Osteoblast (primary cell): ENCODE data around the gene AOAH. TPM values are rescaled to one million over a fixed set of nuclear protein-coding genes. Genes with fewer than 3 reads are reported as not detected.
A peak's percentile ranks its signal among the peaks of the same experiment; 100 is the strongest.

ENCODE experiments used
- DNase-seq: peaks from one replicate; pipeline ENCODE4 v3.0.0; 2011; ENCODE audit warnings: low spot score, mixed read lengths; ENCODE audit not compliant: insufficient read length; ENCODE audit errors: missing footprints
- H2AFZ ChIP-seq: 2 replicates; pipeline ENCODE4 v1.6.0; 2011; ENCODE audit warnings: mild to moderate bottlenecking, low read length
- H3K27ac ChIP-seq: 2 replicates; pipeline ENCODE4 v1.5.1; 2011; ENCODE audit warnings: mild to moderate bottlenecking, low read depth, low read length, moderate library complexity
- H3K27me3 ChIP-seq: 2 replicates; pipeline ENCODE4 v1.6.0; 2012; ENCODE audit warnings: mild to moderate bottlenecking, control low read depth, inconsistent platforms, low read length, moderate library complexity; ENCODE audit not compliant: insufficient read depth
- H3K36me3 ChIP-seq: 2 replicates; pipeline ENCODE4 v1.5.1; 2011; ENCODE audit warnings: mild to moderate bottlenecking, low read length, control low read depth, moderate library complexity; ENCODE audit not compliant: insufficient read depth
- H3K4me1 ChIP-seq: 2 replicates; pipeline ENCODE4 v1.5.1; 2011; ENCODE audit warnings: mild to moderate bottlenecking, low read length, control low read depth, moderate library complexity; ENCODE audit not compliant: insufficient read depth
- H3K4me2 ChIP-seq: 2 replicates; pipeline ENCODE4 v1.6.0; 2011; ENCODE audit warnings: mild to moderate bottlenecking, low read length; ENCODE audit not compliant: insufficient read depth
- H3K4me3 ChIP-seq: fragments of 200-600 bp; sonication (generic); 3 replicates; pipeline ENCODE4 v1.5.1; 2012; ENCODE audit warnings: mild to moderate bottlenecking, low read length, inconsistent platforms; ENCODE audit not compliant: insufficient read depth
- H3K79me2 ChIP-seq: 2 replicates; pipeline ENCODE4 v1.6.0; 2012; ENCODE audit warnings: mild to moderate bottlenecking, low read length, control low read depth, inconsistent platforms; ENCODE audit not compliant: insufficient read depth
- H3K9me3 ChIP-seq: 2 replicates; pipeline ENCODE4 v1.5.1; 2011; ENCODE audit warnings: low read depth, low read length, control low read depth
- H4K20me1 ChIP-seq: 2 replicates; pipeline ENCODE4 v1.6.0; 2012; ENCODE audit warnings: mild to moderate bottlenecking, low read length, control low read depth; ENCODE audit not compliant: insufficient read depth
- CTCF ChIP-seq: IDR thresholded peaks from 2 replicates; pipeline ENCODE4 v1.5.1; 2011; ENCODE audit warnings: mild to moderate bottlenecking, low read depth, low read length, moderate library complexity; ENCODE audit errors: extremely low read depth
- total RNA-seq: library from RNA; depleted of rRNA; stranded (reverse); fragments of >200 nt; gene quantifications from 2 replicates; pipeline ENCODE4 v1.2.3, GENCODE V29; 2012

Gene AOAH
- total RNA-seq, 1 donor, result under 0.01 TPM

GRCh38 chr7:36670585-36671431, 53.5 kb downstream of the AOAH start:
- Histone ChIP-seq H3K9me3 (no peaks in the 10 kb centered on the region), H3K36me3 (no peaks in the 10 kb centered on the region), H3K4me3 (no peak overlapping the region), H3K4me1 (peaks cover 10% of the 10 kb centered on the region), H3K4me2 (no peak overlapping the region), H2AFZ (no peak overlapping the region), H3K79me2 (no peaks in the 10 kb centered on the region), H3K27ac (no peak overlapping the region), H3K27me3 (no peaks in the 10 kb centered on the region), H4K20me1 (no peaks in the 10 kb centered on the region)
- TF ChIP-seq CTCF, result peak; percentile 96
- DNase-seq, result peak; percentile 77

- Histone ChIP-seq H3K27ac (no peak overlapping the region), H3K79me2 (no peaks in the 10 kb centered on the region), H2AFZ (no peak overlapping the region), H3K4me3 (no peak overlapping the region), H3K9me3 (no peaks in the 10 kb centered on the region), H3K36me3 (no peaks in the 10 kb centered on the region), H3K27me3 (no peaks in the 10 kb centered on the region), H3K4me1 (peaks cover 10% of the 10 kb centered on the region), H3K4me2 (no peak overlapping the region), H4K20me1 (no peaks in the 10 kb centered on the region)
- no peak for DNase-seq
- TF ChIP-seq CTCF, result no peak
Measured at GRCh38 chr7:36668750-36669149, 55.5 kb downstream of the AOAH start.

GRCh38 chr7:36668080-36668479, 56.2 kb downstream of the AOAH start:
- Histone ChIP-seq H3K4me2 (no peak overlapping the region), H3K9me3 (no peaks in the 10 kb centered on the region), H3K27ac (no peak overlapping the region), H2AFZ (no peak overlapping the region), H3K79me2 (no peaks in the 10 kb centered on the region), H3K27me3 (no peaks in the 10 kb centered on the region), H3K4me1 (peaks cover 10% of the 10 kb centered on the region), H3K4me3 (no peak overlapping the region), H4K20me1 (no peaks in the 10 kb centered on the region), H3K36me3 (no peaks in the 10 kb centered on the region)
- TF ChIP-seq CTCF, result no peak
- DNase-seq, result no peak

- H3K9me3 ChIP-seq, result no peaks in the 10 kb centered on the region
- no peaks in the 10 kb centered on the region for H4K20me1 ChIP-seq
- H3K79me2 ChIP-seq, result no peaks in the 10 kb centered on the region
- no peak overlapping the region for H3K4me3 ChIP-seq
- TF ChIP-seq CTCF, result no peak
- no peak overlapping the region for H3K4me2 ChIP-seq
- H2AFZ ChIP-seq, result no peak overlapping the region
- DNase-seq, result no peak
- no peaks in the 10 kb centered on the region for H3K36me3 ChIP-seq
- peaks cover 10% of the 10 kb centered on the region for H3K4me1 ChIP-seq
- H3K27ac ChIP-seq, result no peak overlapping the region
- H3K27me3 ChIP-seq, result no peaks in the 10 kb centered on the region
Measured at GRCh38 chr7:36667007-36667745, 57.1 kb downstream of the AOAH start.
